Mucosa of descending colon (tissue), 3 donors: ENCODE results near the gene KRTAP4-3. TPM values are rescaled to one million over a fixed set of nuclear protein-coding genes. Genes with fewer than 3 reads are reported as not detected.

Experiments used
- total RNA-seq, 3 donors: library from RNA; stranded (reverse); fragmentation: NEBNext Ultra II Directional in 2 of 3; extraction: Animal tissue kit (Norgen Biotek cat#: 25700) in 2 of 3; gene quantifications; one replicate each; pipeline versions ENCODE4 v1.2.1 to v1.2.4, GENCODE V29; 2021 to 2023
- donor health status: DM: no; HTN: no; CAD: no; lungs with moderate emphysema.
- donor health status: DM: no; HTN: no; CAD: no.
- donor health status: DM: no; HTN: yes; CAD: no.

The KRTAP4-3 gene
- total RNA-seq, 3 donors from 2014 or later, result not detected

Other genes with a start within 250 kb of the KRTAP4-3 start
- under 1 TPM in 1 of 3 donors, not detected in 2; 0.53 TPM for gene KRT23, start 230.6 kb downstream of the KRTAP4-3 start, total RNA-seq
- gene KRT39, start 201.3 kb downstream of the KRTAP4-3 start, total RNA-seq, result under 1 TPM in 1 of 3 donors, not detected in 2; 0.52 TPM
- under 1 TPM in 1 of 3 donors, not detected in 2; 0.22 TPM for gene KRT40, start 183.9 kb downstream of the KRTAP4-3 start, total RNA-seq
- gene KRTAP3-3, start 174.1 kb downstream of the KRTAP4-3 start, total RNA-seq, result not detected
- not detected for gene KRTAP3-2, start 168.3 kb downstream of the KRTAP4-3 start, total RNA-seq
- not detected for gene KRTAP3-1, start 159.1 kb downstream of the KRTAP4-3 start, total RNA-seq
- gene KRTAP1-5, start 141.0 kb downstream of the KRTAP4-3 start, total RNA-seq, result not detected
- gene KRTAP1-4, start 138.0 kb downstream of the KRTAP4-3 start, total RNA-seq, result not detected
- not detected for gene KRTAP1-3, start 133.3 kb downstream of the KRTAP4-3 start, total RNA-seq
- gene KRTAP1-1, start 126.8 kb downstream of the KRTAP4-3 start, total RNA-seq, result not detected
- not detected for gene KRTAP2-1, start 120.9 kb downstream of the KRTAP4-3 start, total RNA-seq
- gene KRTAP2-2, start 113.0 kb downstream of the KRTAP4-3 start, total RNA-seq, result not detected
- not detected for gene KRTAP2-3, start 108.1 kb downstream of the KRTAP4-3 start, total RNA-seq
- not detected for gene KRTAP2-4, start 102.3 kb downstream of the KRTAP4-3 start, total RNA-seq
- gene KRTAP4-7, start 84.1 kb downstream of the KRTAP4-3 start, total RNA-seq, result not detected
- gene KRTAP4-8, start 70.1 kb downstream of the KRTAP4-3 start, total RNA-seq, result not detected
- not detected for gene KRTAP4-16, start 66.0 kb downstream of the KRTAP4-3 start, total RNA-seq
- gene KRTAP4-9, start 62.8 kb downstream of the KRTAP4-3 start, total RNA-seq, result not detected
- gene KRTAP4-11, start 49.8 kb downstream of the KRTAP4-3 start, total RNA-seq, result not detected
- gene KRTAP4-12, start 44.0 kb downstream of the KRTAP4-3 start, total RNA-seq, result not detected
- gene KRTAP4-6, start 27.7 kb downstream of the KRTAP4-3 start, total RNA-seq, result not detected
- gene KRTAP4-5, start 18.4 kb downstream of the KRTAP4-3 start, total RNA-seq, result not detected
- gene KRTAP4-4, start 7.5 kb downstream of the KRTAP4-3 start, total RNA-seq, result not detected
- not detected for gene KRTAP4-2, start 10.0 kb upstream of the KRTAP4-3 start, total RNA-seq
- under 1 TPM in 1 of 3 donors, not detected in 2; 0.84 TPM for gene KRTAP4-1, start 16.7 kb upstream of the KRTAP4-3 start, total RNA-seq
- not detected for gene KRTAP9-1, start 21.7 kb upstream of the KRTAP4-3 start, total RNA-seq
- not detected for gene KRTAP9-2, start 58.4 kb upstream of the KRTAP4-3 start, total RNA-seq
- not detected for gene KRTAP9-3, start 64.2 kb upstream of the KRTAP4-3 start, total RNA-seq
- gene KRTAP9-8, start 69.8 kb upstream of the KRTAP4-3 start, total RNA-seq, result not detected
- gene KRTAP9-4, start 81.5 kb upstream of the KRTAP4-3 start, total RNA-seq, result not detected
- gene KRTAP9-9, start 87.2 kb upstream of the KRTAP4-3 start, total RNA-seq, result not detected
- gene KRTAP9-6, start 97.2 kb upstream of the KRTAP4-3 start, total RNA-seq, result not detected
- gene KRTAP9-7, start 107.5 kb upstream of the KRTAP4-3 start, total RNA-seq, result not detected
- gene KRTAP29-1, start 134.6 kb upstream of the KRTAP4-3 start, total RNA-seq, result not detected
- not detected for gene KRTAP16-1, start 141.1 kb upstream of the KRTAP4-3 start, total RNA-seq
- not detected for gene KRTAP17-1, start 147.5 kb upstream of the KRTAP4-3 start, total RNA-seq
- gene KRT33A, start 182.6 kb upstream of the KRTAP4-3 start, total RNA-seq, result not detected
- not detected for gene KRT33B, start 201.6 kb upstream of the KRTAP4-3 start, total RNA-seq
- not detected for gene KRT34, start 214.1 kb upstream of the KRTAP4-3 start, total RNA-seq
- gene KRT31, start 229.4 kb upstream of the KRTAP4-3 start, total RNA-seq, result not detected